OCI-LY7 (cell line): ENCODE data around the gene CR2. TPM values are rescaled to one million over a fixed set of nuclear protein-coding genes. Genes with fewer than 3 reads are reported as not detected.
A peak's percentile ranks its signal among the peaks of the same experiment; 100 is the strongest.

Experiments
- BruUV-seq: library from RNA; stranded (reverse); fragments of 400-500 nt; replicated peaks from 2 replicates; lab custom pipeline; 2021; lab: Mats Ljungman, UMichigan
- CTCF ChIA-PET: fragments of 300-600 bp; sonication (Branson Sonifier 250); formaldehyde crosslinking; loops from one replicate; lab custom pipeline; 2022; ENCODE audit warnings: antibody characterized with exemption; ENCODE audit not compliant: unreplicated experiment; lab: Charles Lee
- POLR2A ChIA-PET: fragments of 300-600 bp; sonication (Branson Sonifier 250); formaldehyde crosslinking; loops from one replicate; lab custom pipeline; 2022; ENCODE audit warnings: antibody characterized with exemption; lab: Charles Lee
- DNase-seq: peaks from one replicate; pipeline ENCODE4 v3.0.0-alpha.2; 2015; ENCODE audit warnings: low spot score
- H2AFZ ChIP-seq: fragments of 200-600 bp; sonication (generic), shearing (Covaris generic); 2 replicates; pipeline ENCODE4 v1.6.1; 2014; ENCODE audit warnings: mild to moderate bottlenecking, antibody characterized with exemption, low read length, moderate library complexity
- H3K27ac ChIP-seq: fragments of 200-600 bp; sonication (generic); 2 replicates; pipeline ENCODE4 v1.5.1; 2014; ENCODE audit warnings: mixed run types, low read depth, mild to moderate bottlenecking, moderate library complexity, low read length, inconsistent platforms; ENCODE audit not compliant: poor library complexity, severe bottlenecking
- H3K36me3 ChIP-seq: fragments of 200-600 bp; sonication (generic); 2 replicates; pipeline ENCODE4 v1.6.1; 2014; ENCODE audit warnings: mild to moderate bottlenecking, antibody characterized with exemption, low read length, moderate library complexity, mixed read lengths; ENCODE audit not compliant: insufficient read depth
- H3K4me1 ChIP-seq: fragments of 200-600 bp; sonication (generic); 2 replicates; pipeline ENCODE4 v1.5.1; 2014; ENCODE audit warnings: mild to moderate bottlenecking, low read length; ENCODE audit not compliant: insufficient read depth, poor library complexity, severe bottlenecking
- H3K4me2 ChIP-seq: fragments of 200-600 bp; sonication (generic); 2 replicates; pipeline ENCODE4 v1.6.1; 2014; ENCODE audit warnings: mild to moderate bottlenecking, low read length
- H3K4me3 ChIP-seq: fragments of 200-600 bp; sonication (generic); 2 replicates; pipeline ENCODE4 v1.5.1; 2014; ENCODE audit warnings: mild to moderate bottlenecking, low read depth, low read length; ENCODE audit not compliant: poor library complexity, severe bottlenecking
- H3K79me2 ChIP-seq: fragments of 200-600 bp; sonication (generic); 2 replicates; pipeline ENCODE4 v1.6.1; 2016; ENCODE audit warnings: low read depth, mild to moderate bottlenecking, low read length, moderate library complexity, mixed read lengths; ENCODE audit not compliant: insufficient read depth
- H3K9me2 ChIP-seq: fragments of 200-600 bp; sonication (generic); 2 replicates; pipeline ENCODE4 v1.6.1; 2016; ENCODE audit warnings: mild to moderate bottlenecking, low read length, mixed read lengths; ENCODE audit not compliant: insufficient read depth
- H3K9me3 ChIP-seq: fragments of 200-600 bp; sonication (generic); 2 replicates; pipeline ENCODE4 v1.6.1; 2014; ENCODE audit warnings: mild to moderate bottlenecking, mixed run types, low read length, mixed read lengths
- H4K20me1 ChIP-seq: fragments of 200-600 bp; sonication (generic); 2 replicates; pipeline ENCODE4 v1.6.1; 2014; ENCODE audit warnings: mild to moderate bottlenecking, antibody characterized with exemption, low read length, moderate library complexity, mixed read lengths; ENCODE audit not compliant: insufficient read depth
- CTCF ChIP-seq: fragments of 200-600 bp; sonication (generic); conservative IDR thresholded peaks from 2 replicates; pipeline ENCODE4 v1.5.1; 2014; ENCODE audit warnings: mild to moderate bottlenecking, antibody characterized with exemption, low read length, moderate library complexity, mixed read lengths
- EZH2phosphoT487 ChIP-seq: fragments of 200-600 bp; sonication (generic); IDR thresholded peaks from 2 replicates; pipeline ENCODE4 v1.6.1; 2018; ENCODE audit warnings: low read depth, borderline replicate concordance, mild to moderate bottlenecking, mixed run types, antibody characterized with exemption, low read length, moderate library complexity, mixed read lengths
- intact Hi-C: fragments of 100-400 bp; cut with micrococcal nuclease; formaldehyde crosslinking; loops from one replicate; pipeline ENCODE4 v1.10.0; 2022; ENCODE audit not compliant: unreplicated experiment
- total RNA-seq, 2 experiments: library from RNA; depleted of rRNA in 1 of 2; stranded (reverse); fragments of >200 nt in 1 of 2; shearing (Covaris generic) in 1 of 2; gene quantifications; 2 replicates each; pipeline ENCODE4 v1.2.3, GENCODE V29; 2014 to 2022

The CR2 gene
- total RNA-seq, 2 experiments from 2014 or later, result 4.4 to 13.5 TPM

GRCh38 chr1:207455183-207455754 lies 1.1 kb downstream of the CR2 start:
- TF ChIP-seq EZH2phosphoT487 (no peak), CTCF (no peak)
- H3K4me3 ChIP-seq, result peak overlapping the region; percentile 70
- H3K79me2 ChIP-seq, result no peaks in the 10 kb centered on the region
- H4K20me1 ChIP-seq, result no peaks in the 10 kb centered on the region
- ChIA-PET CTCF (no interaction called here), POLR2A (interaction anchor here (0.6 to 1.4 kb wide), 10 partner anchors 9 to 772 kb away, joined by 3 to 7 read pairs (median 4); no protein-coding TSS in a partner anchor)
- peaks cover 46% of the 10 kb centered on the region for H3K4me1 ChIP-seq
- no peaks in the 10 kb centered on the region for H3K9me2 ChIP-seq
- H2AFZ ChIP-seq, result peak overlapping the region; percentile 82
- H3K9me3 ChIP-seq, result no peaks in the 10 kb centered on the region
- H3K36me3 ChIP-seq, result no peaks in the 10 kb centered on the region
- H3K4me2 ChIP-seq, result peak overlapping the region; percentile 74
- H3K27ac ChIP-seq, result no peak overlapping the region
- intact Hi-C loops, result loop anchor here (2.0 to 10.0 kb wide), 2 partner anchors 50 to 290 kb away; no protein-coding TSS in a partner anchor
- DNase-seq, result no peak
- BruUV-seq, result TSS peak; percentile 65

DNA sequence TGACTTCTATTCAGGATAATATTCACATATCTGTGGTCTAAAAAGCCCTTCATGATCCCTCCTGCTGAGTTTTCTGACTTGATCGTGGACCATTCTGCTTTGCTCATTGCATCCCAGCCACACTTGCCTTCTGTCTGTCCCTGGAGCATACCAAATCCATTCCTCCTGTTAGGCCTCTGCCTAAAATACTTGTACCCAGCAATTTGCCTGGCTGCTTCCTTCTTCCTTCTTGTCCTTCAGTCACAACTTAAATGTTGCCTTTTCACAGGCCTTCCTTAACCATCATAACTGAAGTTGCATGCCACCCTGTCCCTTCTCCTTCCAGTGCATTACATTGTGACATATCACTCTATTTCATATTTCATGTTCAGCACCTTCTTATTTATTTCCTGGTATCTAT lies 4.3 kb downstream of the CR2 start:
- no peak overlapping the region for H3K27ac ChIP-seq
- no peaks in the 10 kb centered on the region for H3K9me2 ChIP-seq
- no peak for DNase-seq
- no peaks in the 10 kb centered on the region for H3K9me3 ChIP-seq
- no peaks in the 10 kb centered on the region for H3K36me3 ChIP-seq
- no TSS peak for BruUV-seq
- no peaks in the 10 kb centered on the region for H4K20me1 ChIP-seq
- peaks cover 51% of the 10 kb centered on the region for H3K4me1 ChIP-seq
- CTCF ChIA-PET, result no interaction called here
- POLR2A ChIA-PET, result interaction anchor here (0.6 kb wide), 1 partner anchor 286 kb away, joined by 3 read pairs; no protein-coding TSS in a partner anchor
- TF ChIP-seq CTCF (no peak), EZH2phosphoT487 (no peak)
- peak overlapping the region; percentile 18 for H3K4me2 ChIP-seq
- no peak overlapping the region; the same call in 1 of the 2 replicates for H2AFZ ChIP-seq
- intact Hi-C loops, result loop anchor here (10.0 kb wide), 1 partner anchor 286 kb away; no protein-coding TSS in a partner anchor
- H3K79me2 ChIP-seq, result no peaks in the 10 kb centered on the region
- no peak overlapping the region for H3K4me3 ChIP-seq

DNA sequence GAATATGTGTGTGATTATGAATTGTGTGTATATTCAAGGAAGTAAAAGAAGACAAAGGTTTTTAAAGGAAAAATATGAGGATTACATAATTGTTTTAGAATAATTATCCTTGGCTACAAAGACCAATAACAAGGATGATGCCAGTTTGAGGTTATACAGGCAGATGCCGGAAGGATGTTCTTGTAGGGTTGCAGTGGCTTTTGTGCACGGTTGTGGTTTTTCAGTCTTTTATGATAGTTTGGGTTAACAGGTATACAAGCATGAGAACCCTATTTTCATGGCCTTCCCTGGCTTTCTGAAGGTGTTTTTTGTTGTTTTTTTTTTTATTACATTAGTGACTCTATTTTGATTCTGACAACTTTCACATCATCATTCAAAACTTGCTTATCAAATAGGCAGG lies 4.9 kb downstream of the CR2 start:
- Histone ChIP-seq H3K4me3 (no peak overlapping the region), H2AFZ (no peak overlapping the region; the same call in 1 of the 2 replicates), H3K4me2 (peak overlapping the region; percentile 18), H3K4me1 (peaks cover 46% of the 10 kb centered on the region), H3K79me2 (no peaks in the 10 kb centered on the region), H3K9me3 (no peaks in the 10 kb centered on the region), H3K9me2 (no peaks in the 10 kb centered on the region), H3K27ac (no peak overlapping the region), H4K20me1 (no peaks in the 10 kb centered on the region), H3K36me3 (no peaks in the 10 kb centered on the region)
- intact Hi-C loops, result loop anchor here (10.0 kb wide), 1 partner anchor 286 kb away; no protein-coding TSS in a partner anchor
- TF ChIP-seq EZH2phosphoT487, result no peak
- no peak for TF ChIP-seq CTCF
- peak; percentile 46 for DNase-seq
- POLR2A ChIA-PET, result no interaction called here
- CTCF ChIA-PET, result no interaction called here
- no TSS peak for BruUV-seq
